ENCODE results near the gene CAPG. TPM values are rescaled to one million over a fixed set of nuclear protein-coding genes. Genes with fewer than 3 reads are reported as not detected.

CAPG gene
- total RNA-seq, result 145 and 146 TPM in 2 replicates

- Mint-ChIP-seq H3K36me3 (ENCODE audit: low read depth) (peaks cover 18% of the 10 kb centered on the region), H3K27me3 (ENCODE audit: low read depth) (no peaks in the 10 kb centered on the region), H3K9me3 (peaks cover 5% of the 10 kb centered on the region), H3K27ac (peak within 1 kb of the TSS; percentile 83), H3K4me3 (ENCODE audit: low read depth) (peak within 1 kb of the TSS; percentile 88), H3K4me1 (ENCODE audit: low read depth) (peaks cover 56% of the 10 kb centered on the region)
- intact Hi-C loops (cut with micrococcal nuclease), result loop anchor here (2.0 to 5.0 kb wide), 3 partner anchors 83 to 697 kb away; partner anchors contain the start of genes MAT2A, POLR1A, PTCD3 and TGOLN2
- peak; percentile 56 for DNase-seq (ENCODE audit: low spot score)
Observed at GRCh38 chr2:85409845-85410583, at the start of gene CAPG. Gene CAPG, minus strand, starts transcription at chr2:85410366. Its CDS starts 8,221 bp downstream, at chr2:85402145.

GRCh38 chr2:85459771-85460170, 49.6 kb upstream of the CAPG start:
- H3K36me3 Mint-ChIP-seq (ENCODE audit: low read depth), result no peaks in the 10 kb centered on the region
- no peak overlapping the region for H3K4me3 Mint-ChIP-seq (ENCODE audit: low read depth)
- intact Hi-C loops (cut with micrococcal nuclease), result loop anchor here (5.0 kb wide), 1 partner anchor 63 kb away; no protein-coding TSS in a partner anchor
- no peaks in the 10 kb centered on the region for H3K9me3 Mint-ChIP-seq
- DNase-seq (ENCODE audit: low spot score), result no peak
- no peak overlapping the region for H3K27ac Mint-ChIP-seq
- H3K4me1 Mint-ChIP-seq (ENCODE audit: low read depth), result no peaks in the 10 kb centered on the region
- H3K27me3 Mint-ChIP-seq (ENCODE audit: low read depth), result peaks cover 2% of the 10 kb centered on the region

- no peak overlapping the region for H3K4me3 Mint-ChIP-seq (ENCODE audit: low read depth)
- peaks cover 2% of the 10 kb centered on the region for H3K27me3 Mint-ChIP-seq (ENCODE audit: low read depth)
- H3K36me3 Mint-ChIP-seq (ENCODE audit: low read depth), result no peaks in the 10 kb centered on the region
- intact Hi-C loops (cut with micrococcal nuclease), result no loop called here
- DNase-seq (ENCODE audit: low spot score), result no peak
- no peaks in the 10 kb centered on the region for H3K4me1 Mint-ChIP-seq (ENCODE audit: low read depth)
- no peak overlapping the region for H3K27ac Mint-ChIP-seq
- H3K9me3 Mint-ChIP-seq, result no peaks in the 10 kb centered on the region
Observed at GRCh38 chr2:85458601-85459563, 48.7 kb upstream of the CAPG start.

- H3K4me3 Mint-ChIP-seq (ENCODE audit: low read depth), result no peak overlapping the region
- intact Hi-C loops (cut with micrococcal nuclease), result no loop called here
- H3K9me3 Mint-ChIP-seq, result no peaks in the 10 kb centered on the region
- no peaks in the 10 kb centered on the region for H3K36me3 Mint-ChIP-seq (ENCODE audit: low read depth)
- H3K27me3 Mint-ChIP-seq (ENCODE audit: low read depth), result peaks cover 2% of the 10 kb centered on the region
- no peak overlapping the region for H3K27ac Mint-ChIP-seq
- no peaks in the 10 kb centered on the region for H3K4me1 Mint-ChIP-seq (ENCODE audit: low read depth)
- no peak for DNase-seq (ENCODE audit: low spot score)
Observed at GRCh38 chr2:85457877-85458316, 47.7 kb upstream of the CAPG start.

GRCh38 chr2:85457043-85457442, 46.9 kb upstream of the CAPG start:
- Mint-ChIP-seq H3K9me3 (no peaks in the 10 kb centered on the region), H3K27me3 (ENCODE audit: low read depth) (peaks cover 2% of the 10 kb centered on the region), H3K36me3 (ENCODE audit: low read depth) (no peaks in the 10 kb centered on the region), H3K4me1 (ENCODE audit: low read depth) (no peaks in the 10 kb centered on the region), H3K4me3 (ENCODE audit: low read depth) (no peak overlapping the region), H3K27ac (no peak overlapping the region)
- intact Hi-C loops (cut with micrococcal nuclease), result no loop called here
- DNase-seq (ENCODE audit: low spot score), result no peak

- Mint-ChIP-seq H3K9me3 (no peaks in the 10 kb centered on the region), H3K36me3 (ENCODE audit: low read depth) (no peaks in the 10 kb centered on the region), H3K27me3 (ENCODE audit: low read depth) (peaks cover 2% of the 10 kb centered on the region), H3K27ac (no peak overlapping the region), H3K4me1 (ENCODE audit: low read depth) (no peaks in the 10 kb centered on the region), H3K4me3 (ENCODE audit: low read depth) (no peak overlapping the region)
- no peak for DNase-seq (ENCODE audit: low spot score)
- intact Hi-C loops (cut with micrococcal nuclease), result no loop called here
Observed at GRCh38 chr2:85455552-85456090, 45.5 kb upstream of the CAPG start.

GRCh38 chr2:85453571-85453970, 43.4 kb upstream of the CAPG start:
- DNase-seq (ENCODE audit: low spot score), result no peak
- H3K4me1 Mint-ChIP-seq (ENCODE audit: low read depth), result no peaks in the 10 kb centered on the region
- H3K27ac Mint-ChIP-seq, result no peak overlapping the region
- H3K4me3 Mint-ChIP-seq (ENCODE audit: low read depth), result no peak overlapping the region
- intact Hi-C loops (cut with micrococcal nuclease), result no loop called here
- peaks cover 2% of the 10 kb centered on the region for H3K27me3 Mint-ChIP-seq (ENCODE audit: low read depth)
- no peaks in the 10 kb centered on the region for H3K36me3 Mint-ChIP-seq (ENCODE audit: low read depth)
- no peaks in the 10 kb centered on the region for H3K9me3 Mint-ChIP-seq

- no peak for DNase-seq (ENCODE audit: low spot score)
- Mint-ChIP-seq H3K27ac (no peak overlapping the region), H3K4me3 (ENCODE audit: low read depth) (no peak overlapping the region), H3K4me1 (ENCODE audit: low read depth) (no peaks in the 10 kb centered on the region), H3K9me3 (no peaks in the 10 kb centered on the region), H3K27me3 (ENCODE audit: low read depth) (peaks cover 2% of the 10 kb centered on the region), H3K36me3 (ENCODE audit: low read depth) (no peaks in the 10 kb centered on the region)
- intact Hi-C loops (cut with micrococcal nuclease), result no loop called here
Observed at GRCh38 chr2:85452237-85452636, 42.1 kb upstream of the CAPG start.

GRCh38 chr2:85449214-85449588, 39.0 kb upstream of the CAPG start:
- H3K9me3 Mint-ChIP-seq, result no peaks in the 10 kb centered on the region
- no peak overlapping the region for H3K27ac Mint-ChIP-seq
- H3K36me3 Mint-ChIP-seq (ENCODE audit: low read depth), result no peaks in the 10 kb centered on the region
- no peak for DNase-seq (ENCODE audit: low spot score)
- H3K27me3 Mint-ChIP-seq (ENCODE audit: low read depth), result no peaks in the 10 kb centered on the region
- intact Hi-C loops (cut with micrococcal nuclease), result no loop called here
- no peak overlapping the region for H3K4me3 Mint-ChIP-seq (ENCODE audit: low read depth)
- peaks cover 1% of the 10 kb centered on the region for H3K4me1 Mint-ChIP-seq (ENCODE audit: low read depth)

GRCh38 chr2:85448461-85449213, 38.5 kb upstream of the CAPG start:
- intact Hi-C loops (cut with micrococcal nuclease), result no loop called here
- no peak for DNase-seq (ENCODE audit: low spot score)
- no peak overlapping the region for H3K27ac Mint-ChIP-seq
- no peak overlapping the region for H3K4me3 Mint-ChIP-seq (ENCODE audit: low read depth)
- H3K4me1 Mint-ChIP-seq (ENCODE audit: low read depth), result peaks cover 1% of the 10 kb centered on the region
- H3K27me3 Mint-ChIP-seq (ENCODE audit: low read depth), result no peaks in the 10 kb centered on the region
- no peaks in the 10 kb centered on the region for H3K36me3 Mint-ChIP-seq (ENCODE audit: low read depth)
- no peaks in the 10 kb centered on the region for H3K9me3 Mint-ChIP-seq

GRCh38 chr2:85447222-85447585, 37.0 kb upstream of the CAPG start:
- Mint-ChIP-seq H3K4me3 (ENCODE audit: low read depth) (no peak overlapping the region), H3K27me3 (ENCODE audit: low read depth) (no peaks in the 10 kb centered on the region), H3K4me1 (ENCODE audit: low read depth) (peaks cover 1% of the 10 kb centered on the region), H3K36me3 (ENCODE audit: low read depth) (no peaks in the 10 kb centered on the region), H3K27ac (no peak overlapping the region), H3K9me3 (no peaks in the 10 kb centered on the region)
- intact Hi-C loops (cut with micrococcal nuclease), result no loop called here
- DNase-seq (ENCODE audit: low spot score), result no peak

Measured in activated T-helper 2 cell treated with anti-CD3 and anti-CD28 coated beads, Interferon-gamma antibody, Interleukin-2, Interleukin-4, amounts not matched to agents 10 μg/mL and 5 μg/mL and 100 μg/mL, durations not matched to agents 14 hours and 24 hours and 36 hours (primary cell).